WTC11 (cell line): Measurements from ENCODE around the gene ALG5. TPM values are rescaled to one million over a fixed set of nuclear protein-coding genes. Genes with fewer than 3 reads are reported as not detected.

Experiments
- ATAC-seq: fragments of 200-7000 bp; cut with Tn5 transposase; 2 replicates; pipeline ENCODE4 v1.10.0; 2021; ENCODE audit warnings: mild to moderate bottlenecking, moderate library complexity
- CTCF ChIA-PET: fragments of 300-600 bp; sonication (Branson Sonifier 250); formaldehyde crosslinking; loops from one replicate; lab custom pipeline; 2021; ENCODE audit warnings: antibody characterized with exemption; lab: Charles Lee
- POLR2A ChIA-PET: fragments of 350-600 bp; sonication (Branson Sonifier 250); formaldehyde crosslinking; loops from one replicate; lab custom pipeline; 2021; ENCODE audit warnings: antibody characterized with exemption; lab: Charles Lee
- DNase-seq: peaks from one replicate; pipeline ENCODE4 v3.0.0; 2021; ENCODE audit warnings: low spot score
- H3K27ac Mint-ChIP-seq: 2 replicates; pipeline ENCODE4 v1.8.0; 2021; ENCODE audit warnings: mixed read lengths
- H3K27me3 Mint-ChIP-seq: 2 replicates; pipeline ENCODE4 v1.8.0; 2021; ENCODE audit warnings: low read depth, mild to moderate bottlenecking, moderate library complexity, mixed read lengths
- H3K36me3 Mint-ChIP-seq: 2 replicates; pipeline ENCODE4 v1.8.0; 2021; ENCODE audit warnings: mixed read lengths
- H3K4me1 Mint-ChIP-seq: 2 replicates; pipeline ENCODE4 v1.8.0; 2022; ENCODE audit warnings: mixed read lengths
- H3K4me3 Mint-ChIP-seq: 2 replicates; pipeline ENCODE4 v1.8.0; 2021; ENCODE audit warnings: mild to moderate bottlenecking, moderate library complexity, mixed read lengths
- H3K9me3 Mint-ChIP-seq: 2 replicates; pipeline ENCODE4 v1.8.0; 2021; ENCODE audit warnings: mixed read lengths
- ARID4B ChIP-seq: sonication (generic); formaldehyde crosslinking; IDR thresholded peaks from 2 replicates; pipeline ENCODE4 v1.8.0; 2023; ENCODE audit warnings: missing genetic modification reagents, mild to moderate bottlenecking, borderline replicate concordance
- ATF6 ChIP-seq: sonication (generic); formaldehyde crosslinking; IDR thresholded peaks from 2 replicates; pipeline ENCODE4 v1.8.1; 2023; ENCODE audit warnings: mild to moderate bottlenecking, missing genetic modification reagents
- CDX4 ChIP-seq: fragments of 250-450 bp; sonication (Bioruptor Pico); IDR thresholded peaks from 2 replicates; pipeline ENCODE4 v1.9.0; 2021; ENCODE audit warnings: moderate library complexity, mild to moderate bottlenecking, inconsistent platforms, borderline replicate concordance
- CREB1 ChIP-seq: sonication (generic); formaldehyde crosslinking; IDR thresholded peaks from 2 replicates; pipeline ENCODE4 v1.8.0; 2023; ENCODE audit warnings: mild to moderate bottlenecking, missing genetic modification reagents
- E2F1 ChIP-seq: sonication (generic); formaldehyde crosslinking; IDR thresholded peaks from 2 replicates; pipeline ENCODE4 v1.8.0; 2022; ENCODE audit warnings: mild to moderate bottlenecking, missing genetic modification reagents
- GABPB1 ChIP-seq: sonication (generic); formaldehyde crosslinking; IDR thresholded peaks from 2 replicates; pipeline ENCODE4 v1.8.1; 2023; ENCODE audit warnings: mild to moderate bottlenecking, missing genetic modification reagents
- IRF1 ChIP-seq: sonication (generic); formaldehyde crosslinking; IDR thresholded peaks from 2 replicates; pipeline ENCODE4 v1.8.0; 2023; ENCODE audit warnings: missing genetic modification reagents
- KAT7 ChIP-seq: sonication (generic); formaldehyde crosslinking; IDR thresholded peaks from 2 replicates; pipeline ENCODE4 v1.8.1; 2023; ENCODE audit warnings: missing genetic modification reagents, mild to moderate bottlenecking, borderline replicate concordance
- NFATC4 ChIP-seq: fragments of 250-450 bp; sonication (Bioruptor Pico); IDR thresholded peaks from 2 replicates; pipeline ENCODE4 v1.9.0; 2021; ENCODE audit warnings: mild to moderate bottlenecking
- NR2C2 ChIP-seq: sonication (generic); formaldehyde crosslinking; IDR thresholded peaks from 2 replicates; pipeline ENCODE4 v1.8.0; 2022; ENCODE audit warnings: mild to moderate bottlenecking, missing genetic modification reagents
- TCF7 ChIP-seq: sonication (generic); formaldehyde crosslinking; IDR thresholded peaks from 2 replicates; pipeline ENCODE4 v1.8.0; 2022; ENCODE audit warnings: mild to moderate bottlenecking, low read depth, missing genetic modification reagents, moderate library complexity
- TEAD1 ChIP-seq: sonication (generic); formaldehyde crosslinking; IDR thresholded peaks from 2 replicates; pipeline ENCODE4 v1.8.0; 2022; ENCODE audit warnings: mild to moderate bottlenecking, missing genetic modification reagents
- USF1 ChIP-seq: sonication (generic); formaldehyde crosslinking; IDR thresholded peaks from 2 replicates; pipeline ENCODE4 v1.8.0; 2022; ENCODE audit warnings: mild to moderate bottlenecking, missing genetic modification reagents
- ZBTB21 ChIP-seq: sonication (generic); formaldehyde crosslinking; IDR thresholded peaks from 2 replicates; pipeline ENCODE4 v1.8.1; 2023; ENCODE audit warnings: mild to moderate bottlenecking, missing genetic modification reagents, borderline replicate concordance
- ZNF263 ChIP-seq: sonication (generic); formaldehyde crosslinking; IDR thresholded peaks from 2 replicates; pipeline ENCODE4 v1.8.1; 2022; ENCODE audit warnings: low read depth, mild to moderate bottlenecking, moderate library complexity, missing genetic modification reagents
- ZNF317 ChIP-seq: sonication (generic); formaldehyde crosslinking; IDR thresholded peaks from 2 replicates; pipeline ENCODE4 v1.8.1; 2023; ENCODE audit warnings: low read depth, mild to moderate bottlenecking, moderate library complexity, missing genetic modification reagents, borderline replicate concordance
- ZNF512 ChIP-seq: sonication (generic); formaldehyde crosslinking; IDR thresholded peaks from 2 replicates; pipeline ENCODE4 v1.8.1; 2022; ENCODE audit warnings: missing genetic modification reagents, borderline replicate concordance
- total RNA-seq: library from RNA; stranded (reverse); gene quantifications from 3 replicates; pipeline ENCODE4 v1.2.3, GENCODE V29; 2021

ALG5 gene
- total RNA-seq, 1 experiment from 2014 or later = 18.4 TPM

GRCh38 chr13:37047032-37047431 lies 47.9 kb upstream of the ALG5 start (continued):
- TF ChIP-seq KAT7 (CRISPR knock-in tag) = no peak
- TF ChIP-seq NFATC4 (CRISPR knock-in tag) = no peak
- no peak for TF ChIP-seq IRF1 (CRISPR knock-in tag)
- TF ChIP-seq ATF6 = no peak
- no peak for TF ChIP-seq ZBTB21
- no peak for TF ChIP-seq TEAD1 (CRISPR knock-in tag)

GRCh38 chr13:37046062-37046461 lies 46.9 kb upstream of the ALG5 start:
- ChIA-PET CTCF (no interaction called here), POLR2A (no interaction called here)
- DNase-seq (no peak), ATAC-seq (no peak)
- Mint-ChIP-seq H3K27ac (no peak overlapping the region), H3K27me3 (no peaks in the 10 kb centered on the region), H3K9me3 (no peaks in the 10 kb centered on the region), H3K4me1 (no peaks in the 10 kb centered on the region), H3K4me3 (no peak overlapping the region), H3K36me3 (peaks cover 48% of the 10 kb centered on the region)
- no peak for TF ChIP-seq NR2C2
- TF ChIP-seq CREB1 = no peak
- no peak for TF ChIP-seq GABPB1 (CRISPR knock-in tag)
- no peak for TF ChIP-seq E2F1 (CRISPR knock-in tag)
- no peak for TF ChIP-seq ZNF263 (CRISPR knock-in tag)

- no peaks in the 10 kb centered on the region for H3K4me1 Mint-ChIP-seq
- CTCF ChIA-PET = no interaction called here
- no peaks in the 10 kb centered on the region for H3K27me3 Mint-ChIP-seq
- H3K36me3 Mint-ChIP-seq = peaks cover 71% of the 10 kb centered on the region
- no peak for ATAC-seq
- no peak for DNase-seq
- H3K9me3 Mint-ChIP-seq = no peaks in the 10 kb centered on the region
- TF ChIP-seq ZNF512 (no peak), ARID4B (CRISPR knock-in tag) (no peak), CDX4 (CRISPR knock-in tag) (no peak), USF1 (CRISPR knock-in tag) (no peak), ZNF317 (CRISPR knock-in tag) (no peak), GABPB1 (CRISPR knock-in tag) (no peak), TCF7 (no peak)
- no peak overlapping the region for H3K4me3 Mint-ChIP-seq
- H3K27ac Mint-ChIP-seq = no peak overlapping the region
- POLR2A ChIA-PET = no interaction called here
Observed at GRCh38 chr13:37040789-37041188, 41.6 kb upstream of the ALG5 start.
